HepG2 (cell line): Measurements from ENCODE around the gene MS4A6A. TPM values are rescaled to one million over a fixed set of nuclear protein-coding genes. Genes with fewer than 3 reads are reported as not detected.
A peak's percentile ranks its signal among the peaks of the same experiment; 100 is the strongest.

Source experiments
- ATAC-seq: fragments of 200-7000 bp; cut with Tn5 transposase; 3 replicates; pipeline ENCODE4 v1.9.1; 2020; ENCODE audit warnings: mild to moderate bottlenecking, moderate library complexity
- BruUV-seq: library from RNA; stranded (reverse); fragments of 400-500 nt; replicated peaks from 2 replicates; lab custom pipeline; 2021; lab: Mats Ljungman, UMichigan
- CTCF ChIA-PET: fragments of 300-600 bp; formaldehyde crosslinking; extraction: SDS; loops from one replicate; lab custom pipeline; 2021; ENCODE audit warnings: low total read pairs, inconsistent platforms, low intra/inter-chr PET ratio; lab: Yijun Ruan, JAX
- POLR2A ChIA-PET: fragments of 350-600 bp; sonication (Branson Sonifier 250); formaldehyde crosslinking; loops from one replicate; lab custom pipeline; 2020; ENCODE audit warnings: antibody characterized with exemption, inconsistent platforms; lab: Yijun Ruan, JAX
- DNase-seq: peaks from one replicate; pipeline ENCODE4 v3.0.0-alpha.2; 2015; ENCODE audit warnings: low spot score
- FAIRE-seq: peaks from 3 replicates; lab custom pipeline; 2011; peaks lifted over from hg19 to GRCh38; lab: Jason Lieb, UNC
- H2AFZ ChIP-seq: one replicate; pipeline ENCODE4 v1.6.1; 2011; ENCODE audit warnings: low read length, inconsistent platforms
- H3K27ac ChIP-seq: fragments of 300-600 bp; 3 replicates; pipeline ENCODE4 v1.8.0; 2011; ENCODE audit warnings: mixed run types, mild to moderate bottlenecking, mixed read lengths, low read length, inconsistent platforms; ENCODE audit not compliant: insufficient read depth; ENCODE audit errors: extremely low read length
- H3K27me3 ChIP-seq, 2 experiments: fragments of 200-600 bp in 1 of 2; 2 replicates in 1 of 2; 3 replicates in 1 of 2; pipeline versions ENCODE4 v1.6.0 to v1.8.0; 2011; ENCODE audit warnings: low read length in 2 of 2, mild to moderate bottlenecking in 2 of 2, moderate library complexity in 2 of 2, inconsistent platforms in 1 of 2; ENCODE audit not compliant: insufficient read depth in 2 of 2, control insufficient read depth in 1 of 2
- H3K36me3 ChIP-seq, 2 experiments: fragments of 200-600 bp in 1 of 2; replicated peaks in 1 of 2; 2 replicates in 1 of 2; 3 replicates in 1 of 2; pipeline versions ENCODE4 v1.5.1 to v1.8.0; 2011; ENCODE audit warnings: low read length in 2 of 2, inconsistent platforms in 1 of 2; ENCODE audit not compliant: insufficient read depth in 2 of 2, control insufficient read depth in 1 of 2
- H3K4me1 ChIP-seq: 2 replicates; pipeline ENCODE4 v1.5.1; 2012; ENCODE audit warnings: low read length, inconsistent platforms; ENCODE audit not compliant: insufficient read depth
- H3K4me2 ChIP-seq: 2 replicates; pipeline ENCODE4 v1.6.0; 2011; ENCODE audit warnings: low read depth, low read length, inconsistent platforms
- H3K4me3 ChIP-seq, 3 experiments: fragments of 200-600 bp in 1 of 3; sonication (generic), shearing (Covaris generic) in 1 of 3; replicated peaks in 1 of 3; 2 replicates each; pipeline ENCODE4 v1.5.1; 2011 to 2016; ENCODE audit warnings: low read length in 3 of 3, inconsistent platforms in 2 of 3, low read depth in 2 of 3, mild to moderate bottlenecking in 2 of 3, control low read depth in 1 of 3, mixed read lengths in 1 of 3; ENCODE audit not compliant: insufficient read depth in 1 of 3
- H3K79me2 ChIP-seq: one replicate; pipeline ENCODE4 v1.6.1; 2011; ENCODE audit warnings: low read length, inconsistent platforms; ENCODE audit not compliant: insufficient read depth
- H3K9ac ChIP-seq: 2 replicates; pipeline ENCODE4 v1.6.0; 2011; ENCODE audit warnings: mild to moderate bottlenecking, low read depth, low read length, inconsistent platforms; ENCODE audit not compliant: insufficient read depth
- H3K9me3 ChIP-seq: 2 replicates; pipeline ENCODE4 v1.5.1; 2012; ENCODE audit warnings: mild to moderate bottlenecking, low read length
- H4K20me1 ChIP-seq: 2 replicates; pipeline ENCODE4 v1.6.0; 2011; ENCODE audit warnings: inconsistent platforms, mild to moderate bottlenecking, low read length, moderate library complexity; ENCODE audit not compliant: insufficient read depth
- ARID5B ChIP-seq: IDR thresholded peaks from 2 replicates; pipeline ENCODE4 v1.4.0; 2020; ENCODE audit warnings: mild to moderate bottlenecking, missing genetic modification reagents
- CHD4 ChIP-seq: fragments of 200-600 bp; sonication (generic); IDR thresholded peaks from 2 replicates; pipeline ENCODE4 v1.7.0; 2017; ENCODE audit warnings: mild to moderate bottlenecking, low read length, borderline replicate concordance
- DR1 ChIP-seq: sonication (generic); formaldehyde crosslinking; IDR thresholded peaks from 2 replicates; pipeline ENCODE4 v1.8.0; 2021; ENCODE audit warnings: mild to moderate bottlenecking, missing genetic modification reagents, inconsistent platforms
- GLMP ChIP-seq: sonication (generic); formaldehyde crosslinking; IDR thresholded peaks from 2 replicates; pipeline ENCODE4 v1.9.0; 2021; ENCODE audit warnings: missing genetic modification reagents, mild to moderate bottlenecking, borderline replicate concordance
- KAT2B ChIP-seq: fragments of 150-350 bp; IDR thresholded peaks from 2 replicates; pipeline ENCODE4 v1.6.1; 2014; ENCODE audit warnings: low read depth, low read length, borderline replicate concordance
- KDM2A ChIP-seq: sonication (generic); formaldehyde crosslinking; IDR thresholded peaks from 2 replicates; pipeline ENCODE4 v1.4.0; 2020; ENCODE audit warnings: low read depth, missing genetic modification reagents, borderline replicate concordance
- MED1 ChIP-seq: sonication (generic); formaldehyde crosslinking; IDR thresholded peaks from 2 replicates; pipeline ENCODE4 v1.4.0; 2020; ENCODE audit warnings: missing genetic modification reagents
- TAF1 ChIP-seq: sonication (generic); formaldehyde crosslinking; IDR thresholded peaks from 2 replicates; pipeline ENCODE4 v1.4.0; 2020; ENCODE audit warnings: missing genetic modification reagents
- TEAD3 ChIP-seq: optimal IDR thresholded peaks from 2 replicates; pipeline ENCODE3; 2016; ENCODE audit warnings: borderline replicate concordance
- ZNF260 ChIP-seq: sonication (generic); formaldehyde crosslinking; IDR thresholded peaks from 2 replicates; pipeline ENCODE4 v1.4.0; 2020; ENCODE audit warnings: missing genetic modification reagents, low read depth, mild to moderate bottlenecking, borderline replicate concordance
- ZNF775 ChIP-seq: sonication (generic); formaldehyde crosslinking; IDR thresholded peaks from 2 replicates; pipeline ENCODE4 v1.4.0; 2020; ENCODE audit warnings: missing genetic modification reagents, mild to moderate bottlenecking, moderate library complexity, borderline replicate concordance
- ZZZ3 ChIP-seq: sonication (generic); formaldehyde crosslinking; IDR thresholded peaks from 2 replicates; pipeline ENCODE4 v1.4.0; 2020; ENCODE audit warnings: missing genetic modification reagents, mild to moderate bottlenecking, borderline replicate concordance
- in situ Hi-C: cut with HindIII; loops from 2 replicates; pipeline ENCODE4 v1.10.0; 2017; ENCODE audit warnings: low pct_unique_long_range_greater_than_20kb; ENCODE audit not compliant: extremely low pct_ligation_motif_present
- intact Hi-C: fragments of 100-400 bp; cut with micrococcal nuclease; formaldehyde crosslinking; loops from one replicate; pipeline ENCODE4 v1.10.0; 2022; ENCODE audit not compliant: unreplicated experiment
- polyA plus RNA-seq, 8 experiments: library from polyadenylated mRNA; depleted of rRNA in 3 of 8; stranded (reverse) in 7 of 8; unstranded in 1 of 8; fragments of >200 nt; fragmentation: Illumina TruSeq in 4 of 8; extraction: Trizol in 4 of 8; gene quantifications; 2 replicates each; pipeline versions ENCODE4 v1.2.1 to v1.2.3, GENCODE V29; 2011 to 2016; ENCODE audit warnings: low read depth in 4 of 8, missing spikeins in 1 of 8, mixed read lengths in 1 of 8; ENCODE audit not compliant: insufficient read depth in 1 of 8
- total RNA-seq, 5 experiments: library from RNA; depleted of rRNA; stranded (reverse); fragments of >200 nt; fragmentation: Illumina TruSeq; extraction: Trizol; gene quantifications; 2 replicates each; pipeline ENCODE4 v1.2.3, GENCODE V29; 2016; ENCODE audit warnings: low read depth in 1 of 5
- TF ChIP-seq, protein P1 (sequence below): sonication (generic); formaldehyde crosslinking; IDR thresholded peaks from 2 replicates; pipeline ENCODE4 v1.4.0; 2020; ENCODE audit warnings: missing genetic modification reagents
- TF ChIP-seq, protein P2 (sequence below): sonication (generic); formaldehyde crosslinking; IDR thresholded peaks from 2 replicates; pipeline ENCODE4 v1.4.0; 2020; ENCODE audit warnings: missing genetic modification reagents, mild to moderate bottlenecking, borderline replicate concordance
- TF ChIP-seq, protein P3 (sequence below): IDR thresholded peaks from 2 replicates; pipeline ENCODE4 v1.6.1; 2016; ENCODE audit warnings: low read depth, borderline replicate concordance

The MS4A6A gene
- total and polyA plus RNA-seq, 2 of the 13 experiments (the other 11 are each of a cell fraction or from before 2014, with no cell fraction given), result not detected

GRCh38 chr11:60125956-60126585, 56.8 kb downstream of the MS4A6A start:
- BruUV-seq, result no TSS peak
- H3K4me2 ChIP-seq, result no peak overlapping the region
- TF ChIP-seq TEAD3 (CRISPR knock-in tag) (peak; percentile 58), DR1 (no peak), ARID5B (peak; percentile 29; the same call in 1 of the 2 replicates), TAF1 (CRISPR knock-in tag) (no peak), KAT2B (no peak), ZZZ3 (CRISPR knock-in tag) (no peak), CHD4 (no peak), MED1 (CRISPR knock-in tag) (no peak), ZNF775 (CRISPR knock-in tag) (no peak), ZNF260 (no peak), KDM2A (CRISPR knock-in tag) (no peak), GLMP (CRISPR knock-in tag) (no peak)
- TF ChIP-seq, protein P1, sequence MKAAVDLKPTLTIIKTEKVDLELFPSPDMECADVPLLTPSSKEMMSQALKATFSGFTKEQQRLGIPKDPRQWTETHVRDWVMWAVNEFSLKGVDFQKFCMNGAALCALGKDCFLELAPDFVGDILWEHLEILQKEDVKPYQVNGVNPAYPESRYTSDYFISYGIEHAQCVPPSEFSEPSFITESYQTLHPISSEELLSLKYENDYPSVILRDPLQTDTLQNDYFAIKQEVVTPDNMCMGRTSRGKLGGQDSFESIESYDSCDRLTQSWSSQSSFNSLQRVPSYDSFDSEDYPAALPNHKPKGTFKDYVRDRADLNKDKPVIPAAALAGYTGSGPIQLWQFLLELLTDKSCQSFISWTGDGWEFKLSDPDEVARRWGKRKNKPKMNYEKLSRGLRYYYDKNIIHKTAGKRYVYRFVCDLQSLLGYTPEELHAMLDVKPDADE (CRISPR knock-in tag), result no peak
- TF ChIP-seq, protein P2, sequence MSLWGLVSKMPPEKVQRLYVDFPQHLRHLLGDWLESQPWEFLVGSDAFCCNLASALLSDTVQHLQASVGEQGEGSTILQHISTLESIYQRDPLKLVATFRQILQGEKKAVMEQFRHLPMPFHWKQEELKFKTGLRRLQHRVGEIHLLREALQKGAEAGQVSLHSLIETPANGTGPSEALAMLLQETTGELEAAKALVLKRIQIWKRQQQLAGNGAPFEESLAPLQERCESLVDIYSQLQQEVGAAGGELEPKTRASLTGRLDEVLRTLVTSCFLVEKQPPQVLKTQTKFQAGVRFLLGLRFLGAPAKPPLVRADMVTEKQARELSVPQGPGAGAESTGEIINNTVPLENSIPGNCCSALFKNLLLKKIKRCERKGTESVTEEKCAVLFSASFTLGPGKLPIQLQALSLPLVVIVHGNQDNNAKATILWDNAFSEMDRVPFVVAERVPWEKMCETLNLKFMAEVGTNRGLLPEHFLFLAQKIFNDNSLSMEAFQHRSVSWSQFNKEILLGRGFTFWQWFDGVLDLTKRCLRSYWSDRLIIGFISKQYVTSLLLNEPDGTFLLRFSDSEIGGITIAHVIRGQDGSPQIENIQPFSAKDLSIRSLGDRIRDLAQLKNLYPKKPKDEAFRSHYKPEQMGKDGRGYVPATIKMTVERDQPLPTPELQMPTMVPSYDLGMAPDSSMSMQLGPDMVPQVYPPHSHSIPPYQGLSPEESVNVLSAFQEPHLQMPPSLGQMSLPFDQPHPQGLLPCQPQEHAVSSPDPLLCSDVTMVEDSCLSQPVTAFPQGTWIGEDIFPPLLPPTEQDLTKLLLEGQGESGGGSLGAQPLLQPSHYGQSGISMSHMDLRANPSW (CRISPR knock-in tag), result no peak
- TF ChIP-seq, protein P3, sequence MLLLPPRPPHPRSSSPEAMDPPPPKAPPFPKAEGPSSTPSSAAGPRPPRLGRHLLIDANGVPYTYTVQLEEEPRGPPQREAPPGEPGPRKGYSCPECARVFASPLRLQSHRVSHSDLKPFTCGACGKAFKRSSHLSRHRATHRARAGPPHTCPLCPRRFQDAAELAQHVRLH, result no peak

More at GRCh38 chr11:60125956-60126585, 56.8 kb downstream of the MS4A6A start:
- Histone ChIP-seq H3K4me3 (no peak overlapping the region), H3K4me1 (peaks cover 22% of the 10 kb centered on the region), H3K79me2 (no peaks in the 10 kb centered on the region), H3K27me3 (no peaks in the 10 kb centered on the region), H3K27ac (no peak overlapping the region), H3K36me3 (no peaks in the 10 kb centered on the region), H2AFZ (no peak overlapping the region), H4K20me1 (no peaks in the 10 kb centered on the region), H3K9me3 (no peaks in the 10 kb centered on the region), H3K9ac (no peak overlapping the region)
- FAIRE-seq (no peak), ATAC-seq (peak; percentile 56), DNase-seq (peak; percentile 43)
- ChIA-PET CTCF (no interaction called here), POLR2A (no interaction called here)
- in situ Hi-C loops (no loop called here), intact Hi-C loops (no loop called here)
